Measurements from ENCODE around the gene CTNND1.

GRCh38 chr11:57744357-57744756, 17.2 kb upstream of the CTNND1 start:
- TF ChIP-seq CTCF (IDR thresholded peaks at IDR 0.05) (no peak), POLR2A (IDR thresholded peaks at IDR 0.05) (no peak)
